SK-N-MC (cell line): ENCODE results near the gene DDX49.

Experiments used
- EZH2 ChIP-seq: fragments of 200-600 bp; sonication (generic); IDR thresholded peaks from one replicate; pipeline ENCODE4 v1.6.1; 2017; ENCODE audit warnings: antibody characterized with exemption
- FOXP2 ChIP-seq: optimal IDR thresholded peaks from 2 replicates; pipeline ENCODE3; 2011; ENCODE audit warnings: mild to moderate bottlenecking, moderate library complexity; ENCODE audit not compliant: insufficient read depth; ENCODE audit errors: extremely low read length, control extremely low read depth
- POLR2AphosphoS5 ChIP-seq: IDR thresholded peaks from 2 replicates; pipeline ENCODE4 v1.6.1; 2012; ENCODE audit warnings: mild to moderate bottlenecking, low read depth, low read length, borderline replicate concordance

- TF ChIP-seq EZH2 (no peak), POLR2AphosphoS5 (no peak), FOXP2 (no peak)
Observed at GRCh38 chr19:18896421-18896841, 23.1 kb upstream of the DDX49 start.
